ENCODE measurements around the gene SNX9.

The SNX9 gene

DNA sequence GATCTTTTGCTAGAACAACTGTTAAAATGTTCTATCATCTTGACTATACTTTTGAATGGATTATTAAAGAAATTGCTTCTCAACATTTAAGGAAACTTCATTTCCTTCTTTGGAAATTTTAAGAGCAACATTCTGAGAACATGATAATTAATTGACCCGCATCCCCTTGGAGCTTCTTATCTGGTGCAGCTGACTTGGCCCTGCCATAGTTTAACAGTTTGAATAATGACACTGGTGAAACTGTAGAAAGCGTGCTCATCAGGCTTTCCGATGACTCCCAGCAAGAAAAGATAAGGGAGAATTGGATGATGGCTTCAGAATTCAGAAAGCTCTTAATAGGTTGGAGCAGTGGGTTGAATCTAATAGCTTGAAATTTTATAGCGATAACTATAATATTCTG is 38.1 kb downstream of the SNX9 start:
- DNase-seq (ENCODE audit: insufficient read length, low spot score): no peak

DNA sequence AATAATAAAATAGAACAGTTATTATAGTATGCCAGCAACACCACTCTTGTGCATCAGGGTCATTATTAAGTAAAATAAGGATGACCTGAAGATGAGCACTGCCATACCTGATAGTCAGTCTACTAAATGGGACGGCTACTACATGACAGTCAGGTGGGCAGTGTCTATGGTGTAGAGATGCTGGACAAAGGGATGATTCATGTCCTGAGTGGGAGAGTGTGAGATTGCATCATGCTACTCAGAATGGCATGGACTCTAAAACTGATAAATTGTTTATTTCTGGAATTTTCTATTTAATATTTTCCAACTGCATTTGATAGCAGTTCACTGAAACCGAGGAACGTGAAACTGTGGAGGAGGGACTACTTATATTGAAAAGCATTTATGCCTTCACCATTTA is 38.8 kb downstream of the SNX9 start:
- DNase-seq (ENCODE audit: insufficient read length, low spot score): no peak
- FAIRE-seq: no peak
- TF ChIP-seq, protein P1, sequence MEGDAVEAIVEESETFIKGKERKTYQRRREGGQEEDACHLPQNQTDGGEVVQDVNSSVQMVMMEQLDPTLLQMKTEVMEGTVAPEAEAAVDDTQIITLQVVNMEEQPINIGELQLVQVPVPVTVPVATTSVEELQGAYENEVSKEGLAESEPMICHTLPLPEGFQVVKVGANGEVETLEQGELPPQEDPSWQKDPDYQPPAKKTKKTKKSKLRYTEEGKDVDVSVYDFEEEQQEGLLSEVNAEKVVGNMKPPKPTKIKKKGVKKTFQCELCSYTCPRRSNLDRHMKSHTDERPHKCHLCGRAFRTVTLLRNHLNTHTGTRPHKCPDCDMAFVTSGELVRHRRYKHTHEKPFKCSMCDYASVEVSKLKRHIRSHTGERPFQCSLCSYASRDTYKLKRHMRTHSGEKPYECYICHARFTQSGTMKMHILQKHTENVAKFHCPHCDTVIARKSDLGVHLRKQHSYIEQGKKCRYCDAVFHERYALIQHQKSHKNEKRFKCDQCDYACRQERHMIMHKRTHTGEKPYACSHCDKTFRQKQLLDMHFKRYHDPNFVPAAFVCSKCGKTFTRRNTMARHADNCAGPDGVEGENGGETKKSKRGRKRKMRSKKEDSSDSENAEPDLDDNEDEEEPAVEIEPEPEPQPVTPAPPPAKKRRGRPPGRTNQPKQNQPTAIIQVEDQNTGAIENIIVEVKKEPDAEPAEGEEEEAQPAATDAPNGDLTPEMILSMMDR (IDR thresholded peaks at IDR 0.05; ENCODE audit: insufficient read depth, missing control alignments): no peak

More for the DNA sequence above, 38.1 kb downstream of the SNX9 start:
- no peak for FAIRE-seq
- TF ChIP-seq, protein P1 (IDR thresholded peaks at IDR 0.05; ENCODE audit: insufficient read depth, missing control alignments): no peak

DNA sequence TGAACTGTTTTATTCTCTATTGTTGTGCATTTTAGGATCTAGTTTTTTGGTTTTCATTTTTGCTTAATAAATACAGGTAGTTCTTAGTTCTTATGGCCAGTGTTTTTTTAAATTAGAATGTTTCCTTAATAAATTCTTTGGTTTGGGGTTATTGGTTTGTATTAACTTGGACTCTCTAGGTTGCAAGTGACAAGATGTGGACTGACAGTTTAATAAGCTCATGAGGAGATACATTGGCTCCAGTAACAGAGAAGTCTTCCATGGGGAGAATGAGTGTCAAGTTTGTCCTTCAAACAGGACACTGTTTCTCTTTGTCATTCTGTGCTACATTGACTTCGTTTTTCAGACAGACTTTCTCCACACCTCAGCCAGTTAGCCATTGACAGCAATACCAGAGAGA is 39.7 kb downstream of the SNX9 start:
- FAIRE-seq (peak; percentile 58), DNase-seq (ENCODE audit: insufficient read length, low spot score) (no peak)
- TF ChIP-seq, protein P1 (IDR thresholded peaks at IDR 0.05; ENCODE audit: insufficient read depth, missing control alignments): no peak

DNA sequence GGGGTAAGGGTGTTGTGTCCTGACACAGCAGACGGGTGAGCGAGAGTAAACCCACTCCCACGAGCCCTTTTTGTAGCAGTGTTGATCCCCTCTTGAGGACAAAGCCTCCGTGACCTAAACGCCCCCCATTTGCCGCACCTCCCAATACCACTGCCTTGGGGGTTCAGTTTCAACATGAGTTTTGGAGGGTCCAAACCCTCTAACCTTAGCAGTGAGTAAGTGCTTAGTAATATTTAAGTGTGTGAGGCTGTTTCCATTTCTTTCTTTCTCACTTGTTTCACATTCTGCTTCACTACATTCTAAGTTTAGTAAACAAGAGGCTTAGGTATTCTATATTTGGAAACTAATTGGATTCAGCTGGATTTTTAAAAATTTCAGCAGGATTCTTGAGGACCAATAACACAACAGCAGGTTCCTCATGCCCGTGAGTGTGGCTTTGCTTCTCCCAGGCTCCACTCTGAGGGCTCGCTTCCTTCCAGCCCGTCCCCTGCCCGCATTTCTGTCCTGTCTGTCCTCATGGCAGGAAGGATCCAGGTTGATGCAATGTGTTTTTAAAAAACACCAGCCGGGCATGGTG is 41.2 kb downstream of the SNX9 start:
- FAIRE-seq: no peak
- TF ChIP-seq, protein P1 (IDR thresholded peaks at IDR 0.05; ENCODE audit: insufficient read depth, missing control alignments): no peak
- no peak for DNase-seq (ENCODE audit: insufficient read length, low spot score)

DNA sequence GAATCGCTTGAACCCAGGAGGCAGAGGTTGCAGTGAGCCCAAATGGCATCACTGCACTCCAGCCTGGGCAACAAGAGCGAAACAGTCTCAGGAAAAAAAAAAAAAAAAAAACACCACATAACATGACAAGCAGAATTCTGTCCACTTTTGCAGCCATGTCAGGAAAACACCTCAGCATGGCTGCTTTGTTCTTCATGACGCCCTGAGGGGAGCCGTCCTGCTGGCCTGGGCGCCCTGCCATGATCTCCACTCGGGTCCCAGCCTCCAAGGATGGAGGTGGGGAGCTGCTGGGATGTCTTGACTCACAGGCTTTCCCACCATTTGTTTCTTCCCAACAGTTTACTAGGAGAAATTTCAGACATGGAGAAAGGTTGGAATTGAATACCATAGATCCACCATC is 42.2 kb downstream of the SNX9 start:
- TF ChIP-seq, protein P1 (IDR thresholded peaks at IDR 0.05; ENCODE audit: insufficient read depth, missing control alignments): no peak
- DNase-seq (ENCODE audit: insufficient read length, low spot score) (no peak), FAIRE-seq (no peak)

DNA sequence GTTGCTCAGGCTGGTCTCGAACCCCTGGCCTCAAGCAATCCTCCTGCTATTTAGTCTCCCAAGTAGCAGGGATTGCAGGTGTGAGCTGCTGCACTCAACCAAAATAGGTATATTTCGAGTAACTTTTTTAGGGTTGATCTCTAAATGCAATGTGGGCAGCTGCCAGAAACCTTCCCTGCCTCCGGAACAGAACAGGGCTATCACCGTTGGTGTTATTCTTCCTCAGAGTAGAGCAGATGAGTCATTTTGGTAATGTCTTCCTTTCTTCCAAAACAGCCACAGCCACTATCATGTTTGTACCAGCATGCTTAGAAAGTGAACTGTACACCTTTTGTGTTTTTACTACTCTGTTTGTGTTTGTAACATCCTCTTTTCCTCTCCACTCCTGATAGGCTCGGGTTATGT is 44.1 kb downstream of the SNX9 start:
- no peak for FAIRE-seq
- no peak for DNase-seq (ENCODE audit: insufficient read length, low spot score)
- TF ChIP-seq, protein P1 (IDR thresholded peaks at IDR 0.05; ENCODE audit: insufficient read depth, missing control alignments): no peak

DNA sequence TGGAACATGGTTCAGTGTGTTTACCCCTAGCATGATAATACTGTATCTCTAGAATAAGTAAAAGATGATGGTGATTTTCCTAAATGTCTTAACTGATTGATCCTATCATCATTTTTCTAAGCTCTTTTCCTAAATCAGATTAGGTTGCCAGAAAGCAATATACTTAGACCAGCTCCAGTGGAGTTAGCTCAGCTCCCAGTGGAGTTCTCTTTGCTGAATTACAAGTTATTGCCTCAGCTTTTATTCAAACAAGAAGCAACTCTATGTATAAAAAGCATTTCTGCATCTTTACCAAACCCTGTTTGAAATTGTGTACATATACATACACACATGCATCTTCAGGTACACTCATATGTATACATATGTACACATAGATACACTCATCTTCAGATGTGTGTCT is 44.9 kb downstream of the SNX9 start:
- FAIRE-seq (peak; percentile 98), DNase-seq (ENCODE audit: insufficient read length, low spot score) (no peak)
- TF ChIP-seq, protein P1 (IDR thresholded peaks at IDR 0.05; ENCODE audit: insufficient read depth, missing control alignments): no peak
